LHCN-M2 (cell line): Measurements from ENCODE around the gene TM4SF4. TPM values are rescaled to one million over a fixed set of nuclear protein-coding genes. Genes with fewer than 3 reads are reported as not detected.
A peak's percentile ranks its signal among the peaks of the same experiment; 100 is the strongest.

Experiments
- DNase-seq: peaks from one replicate; pipeline ENCODE4 v3.0.0-alpha.2; 2012; ENCODE audit warnings: low read depth
- total RNA-seq: library from RNA; depleted of rRNA; stranded (reverse); fragments of >200 nt; gene quantifications from 2 replicates; pipeline ENCODE4 v1.2.3, GENCODE V29; 2014

TM4SF4 gene
- total RNA-seq, 1 experiment from 2014 or later: 0.17 TPM

DNA sequence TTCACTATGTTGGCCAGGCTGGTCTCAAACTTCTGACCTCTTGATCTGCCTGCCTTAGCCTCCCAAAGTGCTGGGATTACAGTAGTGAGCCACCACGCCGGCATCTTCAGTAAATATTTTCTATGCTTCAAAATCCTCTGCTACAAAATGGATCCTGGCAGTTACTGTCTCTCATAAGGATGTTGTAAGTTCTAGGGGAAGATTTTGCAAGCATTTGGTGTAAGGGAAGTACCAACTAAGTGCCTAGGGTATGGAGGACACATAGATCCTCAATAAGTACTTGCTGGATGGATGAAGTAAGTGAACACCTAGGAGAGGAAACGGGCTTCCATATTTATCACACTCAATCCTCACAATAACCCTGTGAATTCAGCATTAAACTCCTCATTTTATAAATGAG lies 6.6 kb downstream of the TM4SF4 start:
- no peak for DNase-seq

DNA sequence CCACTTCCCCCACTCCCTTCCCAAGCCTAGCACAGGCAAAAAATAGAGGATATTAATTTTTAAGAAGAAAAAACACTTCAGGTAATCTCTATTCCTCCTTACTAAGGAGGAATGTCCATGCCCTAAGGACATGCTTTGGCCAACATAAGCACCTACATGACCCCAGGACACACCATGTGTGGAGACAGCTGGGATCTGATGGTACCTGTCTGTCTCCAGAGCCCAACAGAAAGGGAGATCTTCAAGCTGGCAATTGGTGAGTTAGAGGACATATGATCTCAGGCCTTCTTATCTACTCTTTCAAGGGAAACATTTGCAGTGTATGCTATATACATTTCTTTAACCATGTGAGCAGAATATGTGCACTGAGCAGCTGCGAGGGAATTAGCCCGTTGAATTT lies 7.0 kb downstream of the TM4SF4 start:
- DNase-seq: no peak

DNA sequence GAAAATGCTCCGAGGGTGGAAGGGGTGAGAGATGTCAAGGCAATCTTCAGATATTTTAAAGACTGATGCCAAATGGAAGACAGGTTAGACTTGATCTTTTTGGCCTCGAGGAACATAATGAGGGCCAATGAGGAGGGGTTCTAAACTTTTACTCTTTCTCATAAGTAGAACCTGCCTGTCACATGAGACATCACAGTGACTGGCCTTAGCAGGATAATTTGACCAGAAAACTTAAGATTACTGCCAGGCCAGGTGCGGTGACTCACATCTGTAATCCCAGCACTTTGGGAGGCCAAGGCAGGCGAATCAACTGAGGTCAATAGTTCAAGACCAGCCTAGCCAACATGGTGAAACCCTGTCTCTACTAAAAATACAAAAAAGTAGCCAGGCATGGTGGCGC lies 12.2 kb downstream of the TM4SF4 start:
- DNase-seq: peak; percentile 42

DNA sequence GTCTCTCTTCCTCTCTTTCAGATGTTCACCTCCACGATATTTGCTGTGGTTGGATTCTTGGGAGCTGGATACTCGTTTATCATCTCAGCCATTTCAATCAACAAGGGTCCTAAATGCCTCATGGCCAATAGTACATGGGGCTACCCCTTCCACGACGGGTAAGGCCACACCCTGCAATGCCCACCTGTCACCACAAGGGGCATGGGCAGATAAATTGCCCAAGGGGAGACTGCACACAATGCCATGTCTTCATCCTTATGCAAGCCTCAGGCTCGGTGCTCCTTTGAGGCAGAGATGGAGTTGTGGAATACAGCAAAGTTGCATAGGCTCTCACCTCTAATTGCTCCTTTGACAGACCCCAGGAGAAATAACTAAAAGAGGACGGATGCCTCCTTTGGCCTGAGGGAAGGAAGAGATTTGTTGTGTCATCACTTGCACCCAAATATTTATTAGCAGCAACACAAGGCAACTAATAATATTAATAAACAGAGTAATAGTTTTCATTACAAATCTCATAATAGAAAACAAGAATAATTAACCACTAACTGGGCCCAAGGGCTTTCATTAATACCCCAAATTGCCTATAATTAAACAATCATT lies 13.2 kb downstream of the TM4SF4 start:
- no peak for DNase-seq

DNA sequence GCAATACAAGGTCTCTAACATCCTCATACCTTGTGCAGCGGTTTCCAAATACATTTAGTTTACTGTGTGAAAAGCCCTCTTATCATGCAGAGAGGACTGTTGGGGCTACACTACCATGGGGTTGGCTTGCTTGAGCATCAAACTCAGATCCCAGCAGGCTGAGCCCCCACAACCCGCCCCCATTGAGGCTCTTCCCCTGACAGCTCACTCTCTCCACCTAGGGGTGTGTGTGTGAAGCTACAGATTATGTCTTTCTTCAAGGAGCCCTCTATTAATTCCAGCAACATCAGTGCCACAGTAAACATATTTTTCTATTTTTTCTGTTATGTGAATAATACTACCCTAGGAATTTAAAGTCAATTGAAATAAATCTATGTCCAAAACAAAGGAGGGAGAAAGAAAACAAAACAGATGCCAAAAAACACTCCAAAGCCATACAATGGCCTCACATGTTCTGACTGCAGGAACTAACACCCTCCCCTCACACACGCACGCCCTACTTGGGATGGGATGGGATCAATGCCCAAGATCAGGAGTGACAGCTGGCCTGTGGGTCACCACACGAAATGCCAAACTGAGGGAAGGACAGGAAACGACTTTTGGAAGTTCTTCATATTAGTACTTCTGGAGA lies 14.7 kb downstream of the TM4SF4 start:
- peak; percentile 58 for DNase-seq

DNA sequence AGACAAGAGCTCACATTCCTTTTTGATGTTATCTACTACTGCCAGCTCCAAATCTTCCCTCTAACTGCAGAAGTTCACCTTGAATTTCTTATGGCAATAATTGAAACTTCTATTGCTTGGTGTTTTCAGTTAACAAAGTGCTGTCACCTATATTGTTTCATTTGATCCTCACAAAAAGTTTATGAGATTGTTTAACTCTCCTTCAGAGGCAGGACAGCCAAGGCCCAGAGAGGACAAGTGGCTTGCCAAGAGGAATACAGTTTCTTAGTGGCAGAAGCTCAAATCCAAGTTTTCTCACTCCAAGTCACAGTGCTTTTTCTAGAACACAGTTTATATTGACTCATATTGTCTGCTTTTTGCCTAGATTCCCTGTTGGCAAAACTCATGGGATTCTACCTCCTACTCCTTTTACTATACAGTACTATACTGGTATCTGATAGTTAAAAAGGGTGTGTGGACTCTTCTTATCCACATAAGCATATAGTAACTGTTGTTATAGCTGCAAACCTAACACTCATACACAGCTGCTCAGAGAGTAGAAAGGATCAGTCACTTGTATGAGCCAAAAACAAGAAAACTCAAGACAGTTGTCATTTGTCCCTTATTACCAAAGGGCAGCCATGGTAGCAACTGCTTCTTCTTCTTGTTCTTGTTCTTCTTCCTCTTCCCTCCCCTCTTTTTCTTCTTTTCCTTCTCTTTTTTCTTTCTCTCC lies 15.9 kb downstream of the TM4SF4 start:
- DNase-seq: no peak

DNA sequence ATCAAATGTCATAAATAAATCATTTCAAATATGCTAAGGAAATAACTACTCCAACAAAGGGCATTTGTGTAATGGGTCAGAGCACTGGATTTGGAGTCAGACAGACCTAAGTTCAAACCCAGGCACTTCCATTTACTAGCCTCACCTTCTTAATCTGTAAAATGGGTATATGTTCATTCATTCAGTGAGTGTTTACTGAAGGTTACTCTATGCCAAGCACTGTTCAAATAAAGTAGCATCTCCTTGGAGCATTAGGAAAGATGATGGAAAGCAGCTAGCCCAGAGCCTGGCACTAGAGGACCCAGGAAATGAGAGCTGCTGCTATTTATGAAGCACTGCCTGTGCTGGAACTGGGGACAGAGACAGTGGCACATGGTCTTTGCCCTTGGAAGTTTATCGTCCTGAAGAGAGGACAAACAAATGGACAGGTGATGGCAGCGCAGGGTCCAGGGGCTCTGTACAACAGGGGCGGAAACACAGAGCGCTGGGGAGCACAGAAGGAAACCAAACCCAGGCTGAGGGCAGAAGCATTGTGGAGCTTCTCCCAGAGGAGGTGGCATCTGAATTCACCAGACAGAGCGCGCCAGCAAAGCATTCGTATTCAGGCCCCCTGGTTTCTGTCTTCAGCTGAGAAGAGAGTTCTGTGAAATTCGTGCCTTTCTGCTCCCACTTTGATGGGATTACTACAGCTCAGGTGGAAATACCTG lies 19.0 kb downstream of the TM4SF4 start:
- DNase-seq: no peak

DNA sequence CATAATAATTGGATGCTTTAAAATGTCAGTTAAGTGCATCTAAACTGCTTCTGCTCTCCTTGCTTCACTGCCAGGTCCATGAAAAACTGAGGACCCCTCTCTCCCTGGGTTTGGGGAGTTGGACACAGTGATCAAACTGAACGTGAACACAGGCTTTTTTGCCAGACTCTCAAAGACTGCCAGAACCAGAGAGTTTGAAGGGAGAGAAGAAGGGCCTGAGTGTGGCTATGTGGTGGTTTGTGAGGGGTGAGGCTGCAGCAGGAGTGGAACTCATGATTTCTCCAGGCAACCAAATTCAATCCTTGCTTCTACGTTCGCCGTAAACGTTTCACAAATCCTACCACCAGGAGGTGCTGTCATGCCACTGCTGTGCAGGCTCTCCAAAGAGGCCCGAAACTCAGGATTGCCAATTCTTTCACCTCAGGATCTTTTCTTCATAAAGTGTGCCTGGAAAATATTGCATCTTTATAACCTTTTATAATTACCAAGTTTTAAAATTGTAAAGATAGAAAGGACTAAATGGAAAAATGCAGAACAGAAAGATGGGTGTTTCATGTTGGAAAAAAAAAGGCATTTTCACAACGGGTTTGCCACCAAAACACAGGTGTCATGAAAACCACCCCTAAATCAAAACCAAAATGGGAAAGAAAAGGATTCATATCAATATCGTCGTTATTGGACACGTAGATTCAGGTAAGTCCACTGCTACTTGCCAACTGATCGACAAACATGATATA lies 19.7 kb downstream of the TM4SF4 start:
- peak; percentile 72 for DNase-seq

DNA sequence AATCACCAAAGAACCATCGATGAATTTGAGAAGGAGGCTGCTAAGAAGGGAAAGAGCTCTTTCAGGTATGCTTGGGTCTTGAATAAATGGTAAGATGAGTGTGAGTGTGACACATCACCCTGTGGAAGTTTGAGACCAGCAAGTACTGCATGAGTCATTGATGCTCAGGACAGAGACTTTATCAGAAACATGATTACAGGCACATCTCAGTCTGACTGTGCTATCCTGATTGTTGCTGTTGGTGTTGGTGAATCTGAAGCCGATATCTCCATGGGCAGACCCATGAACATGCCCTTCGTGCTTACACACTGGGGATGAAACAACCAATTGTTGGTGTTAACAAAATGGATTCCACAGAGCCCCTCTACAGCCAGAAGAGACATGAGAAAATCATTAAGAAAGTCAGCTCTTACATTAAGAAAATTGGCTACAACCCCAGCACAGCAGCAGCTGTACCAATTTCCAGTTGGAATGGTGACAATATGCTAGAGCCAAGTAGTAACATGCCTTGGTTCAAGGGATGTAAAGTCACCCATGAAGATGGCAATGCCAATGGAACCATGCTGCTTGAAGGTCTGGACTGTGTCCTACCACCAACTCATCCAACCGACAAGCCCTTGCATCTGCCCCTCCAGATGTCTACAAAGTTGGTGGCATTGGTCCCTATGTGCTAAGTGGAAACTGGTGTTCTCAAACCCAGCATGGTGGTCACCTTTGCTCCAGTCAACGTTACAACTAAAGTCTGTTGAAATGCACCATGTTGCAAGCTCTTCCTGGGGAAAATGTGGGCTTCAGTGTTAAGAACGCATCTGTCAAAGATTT lies 20.5 kb downstream of the TM4SF4 start:
- DNase-seq: peak; percentile 76

DNA sequence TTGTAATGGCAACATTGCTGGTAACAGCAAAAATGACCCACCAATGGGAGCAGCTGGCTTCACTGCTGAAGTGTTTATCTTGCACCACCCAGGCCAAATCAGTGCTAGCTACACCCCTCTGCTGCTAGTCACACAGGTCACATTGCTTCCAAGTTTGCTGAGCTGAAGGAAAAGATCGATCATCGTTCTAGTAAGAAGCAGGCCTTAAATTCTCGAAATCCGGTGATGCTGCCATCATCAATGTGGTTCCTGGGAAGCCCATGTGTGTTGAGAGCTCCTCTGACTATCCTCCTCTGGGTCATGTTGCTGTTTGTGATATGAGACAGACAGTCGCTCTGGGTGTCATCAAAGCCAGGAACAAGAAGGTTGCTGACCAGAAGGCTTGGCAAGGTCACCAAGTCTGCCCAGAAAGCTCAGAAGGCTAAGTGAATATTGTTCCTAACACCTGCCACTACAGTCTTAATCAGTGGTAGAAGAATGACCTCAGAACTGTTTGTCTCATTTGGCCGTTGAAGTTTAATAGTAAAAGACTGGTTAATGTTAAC lies 21.2 kb downstream of the TM4SF4 start:
- no peak for DNase-seq

DNA sequence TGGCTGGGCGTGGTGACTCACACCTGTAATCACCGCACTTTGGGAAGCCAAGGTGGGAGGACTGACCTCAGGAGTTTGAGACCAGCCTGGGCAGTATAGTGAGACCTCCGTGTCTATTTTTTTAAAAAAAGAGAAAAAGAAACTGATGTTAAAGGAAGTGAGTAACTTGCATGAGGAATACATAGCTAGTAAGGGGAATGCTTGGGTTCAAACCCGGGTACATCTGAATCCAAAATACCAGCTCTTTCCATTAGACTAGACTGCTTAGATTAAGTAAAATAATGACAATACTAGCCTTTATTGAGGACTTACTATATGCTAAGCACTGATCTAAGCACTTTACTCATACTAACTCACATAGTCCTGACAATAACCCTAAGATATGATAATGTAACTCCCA lies 22.4 kb downstream of the TM4SF4 start:
- DNase-seq: no peak

DNA sequence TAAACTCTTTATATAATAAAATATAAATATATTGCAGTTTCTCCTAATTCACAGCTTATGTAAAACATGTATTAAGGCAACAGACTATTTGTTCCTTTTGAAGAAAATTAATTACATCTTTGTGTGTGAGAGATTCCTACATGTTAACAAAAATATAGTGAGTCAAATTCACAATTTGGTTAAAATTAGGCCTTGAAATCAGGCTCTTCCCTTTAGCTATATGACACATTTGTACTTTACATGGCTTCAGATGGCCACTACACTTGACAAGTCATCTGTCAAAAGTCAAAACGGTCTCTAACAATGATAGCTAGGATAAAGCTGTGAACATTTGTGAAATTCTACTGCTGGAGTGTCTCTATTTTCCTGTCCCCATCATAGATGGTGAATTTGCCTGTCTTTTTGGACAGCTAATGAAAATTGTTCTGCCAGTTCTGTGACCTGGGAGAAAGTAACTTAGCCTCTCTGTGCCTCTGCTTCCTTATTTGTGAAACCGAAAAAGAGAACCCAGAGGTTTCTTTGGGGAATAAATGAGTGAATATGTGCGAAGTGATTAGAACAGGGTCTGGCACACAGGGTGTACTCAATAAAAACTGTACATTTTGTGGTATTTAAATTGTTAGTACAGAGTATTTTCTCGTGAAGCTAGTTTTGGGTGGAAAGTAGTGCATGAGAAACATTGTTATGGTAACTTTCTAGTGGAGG lies 23.6 kb downstream of the TM4SF4 start:
- no peak for DNase-seq

DNA sequence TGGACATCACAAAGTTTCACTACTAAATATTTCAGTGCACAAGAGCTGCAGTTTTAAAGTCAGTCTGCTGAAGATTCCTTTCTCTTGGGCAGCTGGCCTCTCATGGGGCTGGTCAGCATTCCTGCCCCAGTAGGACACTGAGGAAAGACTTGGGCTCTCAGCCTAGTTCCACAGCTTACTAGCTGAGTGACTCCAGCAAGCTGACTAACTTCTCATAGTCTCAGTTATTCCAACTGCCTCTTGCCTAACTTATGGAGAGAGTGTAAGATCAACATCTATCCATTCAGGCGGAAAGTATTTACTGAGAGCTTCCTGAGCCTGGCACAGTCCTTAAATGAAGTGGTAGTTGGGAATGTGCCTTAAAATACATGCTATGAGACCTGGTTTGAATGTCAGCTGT lies 27.0 kb downstream of the TM4SF4 start:
- DNase-seq: no peak

DNA sequence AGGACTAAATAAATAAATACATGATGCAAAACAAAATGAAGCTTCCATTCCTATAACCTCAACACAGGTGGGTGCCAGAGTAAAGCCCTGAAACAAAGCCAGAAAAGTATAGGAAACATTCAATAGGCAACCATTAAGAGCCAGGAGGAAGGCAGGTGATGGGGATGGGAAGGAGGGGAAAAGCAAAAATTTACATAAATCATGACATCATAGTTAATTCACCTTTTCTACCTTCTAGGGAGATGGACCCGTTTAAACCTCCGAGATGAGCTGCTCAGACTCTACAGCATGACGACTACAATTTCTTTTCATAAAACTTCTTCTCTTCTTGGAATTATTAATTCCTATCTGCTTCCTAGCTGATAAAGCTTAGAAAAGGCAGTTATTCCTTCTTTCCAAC lies 27.9 kb downstream of the TM4SF4 start:
- DNase-seq: no peak

DNA sequence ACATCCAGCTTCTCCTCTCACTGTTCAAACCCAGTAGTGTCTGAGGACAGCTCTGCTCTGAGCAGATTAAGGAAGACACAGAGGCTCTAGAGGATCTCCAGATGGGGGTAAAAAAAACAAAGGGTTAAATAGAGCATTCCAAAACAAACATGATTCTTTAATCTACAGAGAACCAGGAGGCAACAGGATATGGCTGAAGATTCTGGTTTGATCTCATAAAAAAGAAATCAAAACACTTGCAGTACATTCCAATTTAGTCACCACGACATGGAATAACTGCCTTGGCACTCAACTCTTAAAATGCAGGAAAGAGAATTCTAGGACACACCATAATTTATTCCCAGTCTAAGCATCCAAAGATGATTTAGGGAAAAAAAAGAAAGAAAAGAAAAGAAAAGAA lies 32.0 kb downstream of the TM4SF4 start:
- DNase-seq: peak; percentile 70

DNA sequence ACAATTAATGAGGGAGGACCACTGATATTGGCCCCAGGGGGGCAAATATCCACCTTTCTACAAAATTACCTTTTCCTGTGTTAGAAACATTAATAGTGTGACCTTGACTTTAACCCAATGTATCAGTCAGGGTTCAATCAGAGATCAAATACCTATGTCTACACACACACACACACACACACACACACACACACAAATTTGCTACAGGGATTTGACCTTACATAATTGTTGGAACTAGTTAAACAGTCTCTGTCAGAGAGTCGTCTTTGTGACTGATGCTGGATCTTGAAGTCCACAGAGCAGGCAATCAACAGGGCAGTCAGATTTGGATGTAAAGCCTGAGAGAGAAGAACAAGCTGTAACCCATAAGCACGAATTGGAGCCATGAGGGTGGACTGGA lies 32.5 kb downstream of the TM4SF4 start:
- no peak for DNase-seq

DNA sequence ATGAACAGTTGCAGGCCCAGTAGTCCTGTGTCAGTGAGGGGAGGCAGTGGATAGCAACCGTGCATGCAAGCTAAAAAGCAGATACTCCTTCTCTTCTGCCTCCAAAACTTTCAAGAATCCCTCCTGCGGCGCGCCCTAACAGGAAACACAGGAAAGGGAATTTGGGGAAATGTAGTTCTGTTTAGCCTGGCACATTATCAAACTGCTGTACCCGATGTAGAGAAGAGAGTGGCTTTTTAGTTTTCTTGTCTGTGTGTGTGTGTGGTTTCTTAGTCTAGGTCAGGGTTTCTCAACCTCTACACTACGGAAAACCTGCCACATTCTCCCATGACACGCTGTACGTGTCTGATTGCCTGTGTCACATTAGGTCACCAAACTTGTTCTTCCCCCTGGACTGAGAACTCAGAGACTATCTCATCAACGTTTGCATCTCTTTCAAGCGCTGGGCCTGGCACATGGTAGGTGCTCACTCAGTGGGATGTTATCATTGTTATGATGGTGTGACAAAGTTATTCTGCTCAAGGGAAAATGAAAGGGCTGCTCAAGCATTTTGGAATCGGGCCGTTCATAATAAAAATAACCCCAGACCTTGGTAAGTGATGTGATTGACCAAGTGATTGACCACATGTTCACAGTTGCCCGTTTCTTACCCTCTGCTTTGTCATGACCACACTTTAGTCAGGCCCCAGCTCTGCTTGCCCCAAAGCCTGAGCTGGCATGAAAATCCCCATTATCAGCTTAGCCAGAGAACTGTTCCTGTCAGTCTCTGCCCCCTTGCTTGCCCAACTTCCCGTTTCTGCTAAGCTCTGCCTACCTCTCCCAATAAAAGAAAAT lies 33.2 kb downstream of the TM4SF4 start:
- peak; percentile 95 for DNase-seq

DNA sequence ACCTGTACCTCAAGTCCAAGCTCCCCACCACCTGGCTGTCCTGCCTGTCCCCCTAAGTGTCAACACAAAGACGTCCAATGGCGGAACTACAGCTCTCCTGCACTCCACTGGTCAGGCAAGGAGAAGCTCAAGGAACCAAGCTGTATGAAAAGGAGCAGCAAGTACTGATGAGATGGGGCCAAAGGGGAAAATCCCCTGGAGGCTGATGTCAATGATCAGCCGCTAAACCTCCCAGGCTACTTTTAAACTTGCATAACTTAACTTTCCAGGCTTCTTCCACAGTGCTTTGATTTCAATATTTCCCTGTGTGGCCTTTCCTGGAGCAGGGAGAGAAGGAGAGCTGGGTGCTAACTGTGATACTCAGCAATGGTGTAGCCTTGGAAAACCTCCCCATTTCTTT lies 35.0 kb downstream of the TM4SF4 start:
- no peak for DNase-seq

DNA sequence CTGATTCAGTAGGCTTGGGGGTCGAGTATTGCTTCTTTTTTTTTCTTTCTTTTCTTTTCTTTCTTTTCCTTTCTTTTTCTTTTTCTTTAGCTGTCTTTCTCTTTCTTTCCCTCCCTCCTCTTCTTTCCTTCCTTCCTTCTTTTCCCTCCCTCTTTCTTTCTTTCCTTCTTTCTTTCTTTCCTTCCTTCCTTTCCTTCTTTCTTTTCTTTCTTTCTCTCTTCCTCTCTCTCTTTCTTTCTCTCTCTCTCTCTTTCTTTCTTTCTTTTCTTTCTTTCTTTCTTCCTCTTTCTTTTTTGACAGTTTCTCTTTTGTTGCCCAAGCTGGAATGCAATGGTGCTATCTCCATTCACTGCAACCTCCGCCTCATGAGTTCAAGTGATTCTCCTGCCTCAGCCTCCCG lies 36.0 kb downstream of the TM4SF4 start:
- DNase-seq: no peak
